Epithelial cell of prostate (primary cell): ENCODE results near the gene TBC1D1.

Source experiments
- DNase-seq: peaks from one replicate; pipeline ENCODE4 v3.0.0-alpha.2; 2011; ENCODE audit warnings: low read depth, low spot score
- H3K27ac ChIP-seq: fragments of 450-650 bp; 2 replicates; pipeline ENCODE4 v1.5.1; 2017; ENCODE audit warnings: mild to moderate bottlenecking

TBC1D1 gene

DNA sequence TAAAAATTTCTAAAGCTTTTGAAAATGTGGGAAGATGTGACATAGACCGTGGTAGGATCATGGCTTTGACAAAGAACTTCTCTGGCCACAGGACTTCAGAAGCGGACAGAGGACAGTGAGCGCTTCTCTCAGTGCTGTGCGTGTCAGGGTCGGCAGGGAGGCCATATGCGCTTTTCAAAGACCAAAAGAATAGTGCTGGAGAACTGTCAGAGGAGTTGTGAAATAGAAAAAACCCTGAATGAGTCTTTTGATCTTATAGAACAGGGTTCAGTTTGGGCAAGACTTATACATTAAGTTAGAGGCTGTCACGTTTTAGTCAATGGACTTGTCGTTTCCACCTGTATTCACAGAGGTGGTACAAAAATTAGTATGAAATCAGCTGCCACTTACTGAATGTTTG lies 146.7 kb downstream of the TBC1D1 start:
- H3K27ac ChIP-seq = no peak overlapping the region
- no peak for DNase-seq

DNA sequence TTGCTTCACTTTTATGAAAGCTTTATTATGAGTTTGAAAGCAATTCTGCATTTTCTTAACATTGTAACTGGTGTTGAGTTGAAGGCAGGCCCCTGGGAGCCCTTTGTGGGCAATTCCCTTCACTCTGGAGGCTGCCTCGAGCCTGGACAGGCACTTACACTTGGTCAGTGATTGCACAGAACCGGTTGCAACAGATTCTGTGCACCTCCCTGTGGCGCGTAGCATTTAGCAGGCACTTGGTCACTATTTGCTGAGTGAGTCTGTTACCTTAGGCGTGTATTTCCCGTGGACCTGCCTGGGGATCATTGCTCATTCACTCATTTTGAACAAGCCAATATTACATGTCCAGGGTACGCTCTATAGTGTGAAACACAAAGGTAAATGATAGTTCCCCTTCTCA lies 149.7 kb downstream of the TBC1D1 start:
- peak overlapping the region; percentile 15 for H3K27ac ChIP-seq
- no peak for DNase-seq

DNA sequence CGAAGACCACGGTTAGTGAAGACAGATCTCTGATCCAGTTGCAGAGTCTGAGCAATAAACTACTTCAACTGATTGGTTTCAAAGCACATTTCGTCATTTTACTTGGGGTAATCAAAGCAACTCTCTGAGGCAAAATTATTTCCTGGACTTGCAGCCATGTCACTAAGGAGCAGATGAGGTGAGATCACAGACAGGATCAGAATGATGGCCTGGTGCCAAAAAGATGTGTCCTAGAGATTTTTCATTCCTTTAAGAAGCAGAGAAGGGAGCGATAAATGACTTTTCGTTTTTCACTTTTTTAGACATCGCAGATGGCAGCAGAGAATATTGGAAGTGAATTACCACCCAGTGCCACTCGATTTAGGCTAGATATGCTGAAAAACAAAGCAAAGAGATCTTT lies 153.2 kb downstream of the TBC1D1 start:
- DNase-seq = no peak
- no peak overlapping the region for H3K27ac ChIP-seq

DNA sequence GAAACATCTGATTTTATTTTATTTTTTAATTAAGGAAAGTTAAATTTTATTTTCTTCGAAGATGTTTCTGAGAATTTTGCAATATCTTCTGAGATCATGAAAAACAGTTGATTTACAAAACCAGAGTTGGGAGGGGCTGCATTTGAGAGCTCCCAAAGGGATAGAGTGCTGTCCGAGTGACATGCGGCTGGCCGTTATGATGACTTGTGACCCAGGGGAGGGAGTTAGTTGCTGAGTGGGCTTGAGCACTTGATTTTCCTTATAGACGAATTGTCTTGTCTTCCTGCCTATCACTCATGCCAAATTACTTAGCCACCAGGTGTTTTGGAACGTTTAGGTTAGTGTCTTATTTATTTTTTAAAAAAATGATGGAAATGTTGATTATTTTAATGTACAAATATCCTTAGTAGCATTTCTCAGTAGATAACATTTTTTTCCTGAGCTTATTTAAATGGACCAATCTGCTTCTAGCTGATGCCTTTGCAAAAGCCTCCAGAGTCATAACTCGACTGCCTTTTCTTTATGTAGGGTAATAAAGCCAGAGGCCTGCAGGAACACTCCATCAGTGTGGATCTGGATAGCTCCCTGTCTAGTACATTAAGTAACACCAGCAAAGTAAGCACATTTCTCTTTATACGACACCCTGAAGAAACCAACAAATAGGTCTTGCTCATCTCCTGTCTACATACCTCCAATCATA lies 154.6 kb downstream of the TBC1D1 start:
- no peak for DNase-seq
- no peak overlapping the region for H3K27ac ChIP-seq

DNA sequence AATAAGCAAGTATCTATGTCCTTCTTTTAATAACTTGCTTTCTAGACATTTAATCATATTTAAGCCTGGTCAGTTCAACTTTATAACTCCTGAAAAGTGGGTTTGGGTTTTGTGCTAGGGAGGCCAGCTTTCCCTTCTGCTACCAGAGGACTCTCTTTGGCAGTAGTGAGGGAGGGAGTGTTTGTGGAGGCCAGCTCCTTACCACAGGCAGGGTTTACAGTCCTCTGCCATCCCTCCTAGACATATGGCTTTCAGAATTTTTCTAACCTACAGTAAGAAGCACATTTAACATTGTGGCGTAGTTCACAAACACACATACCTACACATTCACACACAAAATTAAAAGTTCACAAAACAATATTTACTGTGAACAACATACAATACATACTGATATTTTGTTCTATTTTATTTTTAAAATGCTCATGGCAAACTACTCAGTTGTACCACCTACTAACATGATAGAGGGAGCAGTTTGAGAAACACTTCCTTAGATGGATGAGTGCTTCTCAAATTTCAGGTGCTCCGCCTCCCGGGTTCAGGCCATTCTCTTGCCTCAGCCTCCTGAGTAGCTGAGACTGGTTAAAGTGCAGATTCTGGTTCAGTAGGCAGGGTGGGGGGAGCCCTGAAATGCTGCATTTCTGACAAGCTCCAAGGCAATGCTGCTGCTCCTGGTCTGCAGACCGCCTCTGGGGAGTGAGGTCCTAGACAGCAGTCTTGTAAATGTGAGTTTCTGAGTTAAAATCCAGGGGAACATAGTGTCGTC lies 156.0 kb downstream of the TBC1D1 start:
- no peak overlapping the region for H3K27ac ChIP-seq
- no peak for DNase-seq

DNA sequence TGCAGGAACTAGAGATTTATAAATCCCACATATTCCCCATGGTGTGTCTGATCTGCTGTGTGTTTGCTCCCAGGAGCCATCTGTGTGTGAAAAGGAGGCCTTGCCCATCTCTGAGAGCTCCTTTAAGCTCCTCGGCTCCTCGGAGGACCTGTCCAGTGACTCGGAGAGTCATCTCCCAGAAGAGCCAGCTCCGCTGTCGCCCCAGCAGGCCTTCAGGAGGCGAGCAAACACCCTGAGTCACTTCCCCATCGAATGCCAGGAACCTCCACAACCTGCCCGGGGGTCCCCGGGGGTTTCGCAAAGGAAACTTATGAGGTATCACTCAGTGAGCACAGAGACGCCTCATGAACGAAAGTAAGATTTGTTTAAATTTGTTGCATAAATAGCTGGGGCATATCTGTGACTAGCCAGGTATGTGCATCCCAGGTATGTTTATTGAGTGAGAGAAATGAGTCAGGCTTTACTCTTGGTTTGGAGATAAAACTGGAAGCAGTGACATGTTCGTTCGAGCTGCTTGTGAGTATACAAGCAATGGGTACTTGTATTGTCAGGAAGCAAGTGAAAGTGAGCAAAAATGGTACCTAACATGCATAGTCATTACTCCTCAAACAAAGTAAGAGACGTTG lies 158.8 kb downstream of the TBC1D1 start:
- peak overlapping the region; percentile 33 for H3K27ac ChIP-seq
- peak; percentile 78 for DNase-seq

DNA sequence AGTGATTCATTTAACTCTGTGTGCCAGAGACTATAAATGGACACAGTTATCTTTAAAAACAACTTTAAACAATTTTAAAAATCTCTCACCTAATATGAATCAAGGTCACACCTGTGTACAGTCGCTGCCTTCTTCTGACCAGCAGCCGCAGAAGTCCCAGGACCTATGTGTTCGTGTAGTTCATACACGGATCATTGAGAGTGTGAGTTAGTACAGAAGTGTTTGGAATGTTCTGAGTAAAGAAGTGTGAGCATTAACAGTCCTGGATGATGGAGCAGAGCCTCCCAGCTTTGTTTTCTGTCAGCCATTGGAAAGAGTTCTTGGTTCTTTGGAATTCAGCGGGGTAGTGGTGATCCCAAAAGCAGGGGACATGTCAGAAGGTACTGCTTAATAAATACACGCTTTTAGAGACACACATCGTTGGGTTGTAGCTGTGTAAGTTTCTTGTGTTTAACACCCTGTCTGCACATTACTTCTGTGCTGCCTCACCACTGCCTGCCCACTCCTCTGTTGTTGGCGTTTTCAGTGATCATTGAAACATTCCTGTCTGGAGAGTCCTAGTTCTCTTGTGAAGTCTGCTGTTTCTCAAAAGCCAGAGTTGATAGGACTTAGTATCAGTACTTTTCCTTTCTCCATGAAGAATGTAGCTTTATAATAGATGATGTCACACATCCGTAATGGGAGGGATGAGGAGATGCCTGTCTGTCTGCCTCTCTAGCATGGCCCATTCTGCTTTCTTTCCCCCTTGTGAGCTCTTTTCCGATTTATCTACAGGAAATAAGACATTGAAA lies 159.9 kb downstream of the TBC1D1 start:
- H3K27ac ChIP-seq = no peak overlapping the region
- no peak for DNase-seq

DNA sequence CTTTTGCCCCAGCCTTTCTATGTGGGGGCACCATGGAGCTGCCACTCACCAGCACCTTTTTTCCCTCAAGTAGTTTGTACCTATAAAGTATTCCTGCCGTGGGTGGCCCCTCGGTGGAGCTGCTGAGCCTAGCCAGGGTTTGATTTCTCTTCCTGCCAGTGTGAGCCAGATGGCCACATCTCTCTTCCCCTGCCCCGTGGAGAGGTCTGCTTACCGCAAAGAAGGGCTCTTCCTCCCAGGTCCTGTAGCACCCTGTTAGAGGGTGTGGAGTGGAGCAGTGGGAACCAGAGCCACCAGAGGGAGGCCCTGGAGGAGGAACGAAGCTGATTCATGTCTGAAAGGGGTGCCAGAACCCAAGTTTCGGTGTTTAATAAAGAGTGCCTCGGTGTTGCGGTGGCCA lies 164.7 kb downstream of the TBC1D1 start:
- DNase-seq = no peak
- no peak overlapping the region for H3K27ac ChIP-seq

DNA sequence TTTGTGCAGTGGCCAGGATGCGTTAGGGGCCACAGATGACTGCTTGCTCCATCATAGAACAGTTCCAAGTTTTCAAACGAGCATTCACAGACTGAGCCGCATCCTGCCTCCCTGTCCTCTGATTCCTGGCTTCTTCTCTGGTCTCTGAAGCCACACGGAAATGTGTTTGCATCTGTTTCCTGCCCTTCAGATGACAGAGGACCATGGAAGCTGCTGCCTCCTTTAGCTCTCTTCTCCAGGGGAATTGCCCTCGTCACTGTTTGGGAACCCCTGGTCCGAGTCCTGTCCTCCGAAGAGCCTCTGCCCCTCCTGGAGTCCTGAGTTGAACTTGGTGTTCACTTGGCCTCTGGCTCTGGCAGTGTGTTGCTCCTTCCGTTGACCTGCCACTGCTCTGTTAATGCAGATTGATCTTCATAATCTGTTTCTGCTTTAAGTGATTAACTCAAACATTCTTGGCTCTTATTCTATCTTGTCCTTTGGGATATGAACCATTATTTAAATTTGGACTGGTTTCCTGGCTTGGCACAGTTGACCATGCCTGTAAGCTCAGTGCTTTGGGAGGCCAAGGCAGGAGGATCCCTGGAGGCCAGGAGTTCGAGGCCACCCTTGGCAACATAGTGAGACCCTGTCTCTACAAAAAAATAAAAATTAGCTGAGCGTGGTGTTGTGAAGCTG lies 165.3 kb downstream of the TBC1D1 start:
- no peak for DNase-seq
- H3K27ac ChIP-seq = no peak overlapping the region

DNA sequence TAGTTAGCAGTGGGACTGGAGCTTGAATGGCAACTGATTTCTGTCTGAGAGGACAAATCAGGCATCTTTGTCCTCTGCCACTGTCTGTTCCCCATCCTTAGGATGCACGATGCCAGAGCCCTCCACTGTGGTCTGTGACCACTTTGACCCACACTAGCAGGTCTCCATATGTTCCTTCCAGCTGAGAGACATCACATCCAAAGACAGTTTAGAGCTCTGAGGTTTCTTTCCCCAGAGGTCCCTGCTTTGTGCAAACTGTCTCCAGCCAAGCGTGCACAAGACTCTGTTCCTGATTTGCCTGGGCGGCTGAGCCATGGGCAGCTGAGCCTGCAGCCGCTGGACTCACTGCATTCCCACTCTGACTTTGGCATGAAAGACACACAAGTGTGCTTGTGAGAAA lies 167.3 kb downstream of the TBC1D1 start:
- DNase-seq = no peak
- no peak overlapping the region for H3K27ac ChIP-seq

DNA sequence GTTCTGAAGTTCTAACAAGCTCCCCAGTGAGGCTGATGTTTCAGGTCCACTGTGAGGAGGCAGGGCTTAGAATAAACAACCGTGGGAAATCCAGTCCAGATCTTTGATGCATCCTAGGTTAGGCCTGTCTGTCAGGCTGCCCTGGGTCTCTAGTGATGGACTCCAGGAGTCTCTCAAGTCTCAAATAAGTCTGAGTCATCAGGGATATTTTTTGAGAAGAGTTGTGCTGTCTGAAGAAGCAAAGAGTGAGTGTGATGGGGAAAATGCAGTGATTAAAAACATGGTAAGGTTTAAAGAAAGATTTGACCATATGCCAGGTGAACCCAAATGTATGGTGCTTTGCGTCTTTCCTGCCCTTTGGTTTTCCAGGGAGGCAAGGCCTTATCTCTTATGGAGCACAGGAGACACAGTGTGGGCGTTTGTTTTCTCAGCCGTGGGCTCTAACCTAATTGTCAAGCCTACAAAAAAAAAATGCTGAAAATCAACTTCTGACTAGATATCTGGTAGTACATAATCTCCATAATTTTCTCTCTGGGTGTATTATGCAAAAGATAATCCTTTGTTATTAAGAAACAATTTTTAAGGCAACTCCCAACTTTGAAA lies 170.0 kb downstream of the TBC1D1 start:
- no peak overlapping the region for H3K27ac ChIP-seq
- DNase-seq = no peak

DNA sequence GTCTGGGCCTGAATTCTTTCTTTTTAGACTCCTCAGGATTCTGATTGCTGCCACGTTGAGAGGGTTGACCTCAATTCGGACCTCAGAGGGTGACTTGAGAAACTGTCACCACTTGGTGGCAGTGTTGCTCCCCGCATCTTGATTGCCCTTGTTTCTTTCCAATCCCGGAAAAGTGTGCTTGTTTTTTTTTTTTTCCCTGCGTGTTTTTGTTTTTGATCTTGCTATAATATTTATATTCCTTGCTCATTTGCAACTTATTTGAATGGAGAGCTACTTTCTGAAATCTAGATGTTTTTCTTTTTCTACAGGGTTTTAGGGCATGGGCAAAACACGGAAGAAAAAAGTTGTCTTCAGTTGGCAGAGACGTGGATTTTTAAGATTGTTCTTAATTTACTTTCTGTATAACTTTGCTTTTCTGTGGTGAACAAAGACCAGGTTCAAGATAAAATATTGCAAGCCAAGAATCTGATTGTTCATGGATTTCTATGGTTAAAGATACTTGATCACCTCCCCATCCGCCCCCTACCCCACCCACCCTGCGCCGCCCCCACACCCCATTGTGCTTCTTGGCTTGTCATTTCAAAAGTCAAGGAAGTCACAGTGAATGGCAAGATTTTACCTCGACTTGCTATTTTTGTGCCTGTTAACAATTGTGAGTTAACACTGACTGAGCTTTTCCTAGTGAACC lies 171.3 kb downstream of the TBC1D1 start:
- no peak overlapping the region for H3K27ac ChIP-seq
- DNase-seq = no peak

DNA sequence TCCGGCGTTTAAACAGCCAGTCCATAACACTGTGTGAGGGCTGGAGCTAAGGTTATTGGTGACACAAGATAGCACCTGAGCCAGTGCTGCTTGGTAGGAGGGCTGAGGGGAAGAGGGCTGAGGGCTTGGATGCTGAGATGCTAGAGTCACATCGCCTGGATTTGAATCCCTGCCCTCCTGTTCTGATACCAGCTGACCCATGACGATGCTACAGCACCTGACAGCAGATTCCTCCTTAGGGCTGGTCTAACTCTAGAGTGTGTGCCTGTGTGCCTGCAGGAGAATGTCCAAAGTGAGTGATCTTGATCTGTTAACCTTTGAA lies 171.9 kb downstream of the TBC1D1 start:
- no peak overlapping the region for H3K27ac ChIP-seq
- no peak for DNase-seq

DNA sequence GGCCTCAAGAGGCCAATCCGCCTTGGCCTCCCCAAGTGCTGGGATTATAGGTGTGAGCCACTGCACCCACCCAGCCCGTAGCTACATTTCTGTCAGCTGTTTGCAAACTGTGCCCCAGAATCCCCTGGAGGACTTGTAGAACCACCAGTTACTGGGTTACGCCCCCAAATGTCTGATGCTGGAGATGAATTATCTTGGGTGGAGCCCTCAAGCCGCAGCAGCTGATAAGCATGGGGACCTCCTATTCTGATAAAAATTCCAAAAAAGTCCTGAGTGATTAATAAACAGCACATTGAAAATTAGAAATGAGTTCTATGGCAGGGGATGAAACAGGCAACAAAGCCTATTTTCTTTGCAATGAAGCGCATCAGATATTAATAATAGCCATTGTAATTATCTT lies 174.3 kb downstream of the TBC1D1 start:
- DNase-seq = no peak
- H3K27ac ChIP-seq = no peak overlapping the region

DNA sequence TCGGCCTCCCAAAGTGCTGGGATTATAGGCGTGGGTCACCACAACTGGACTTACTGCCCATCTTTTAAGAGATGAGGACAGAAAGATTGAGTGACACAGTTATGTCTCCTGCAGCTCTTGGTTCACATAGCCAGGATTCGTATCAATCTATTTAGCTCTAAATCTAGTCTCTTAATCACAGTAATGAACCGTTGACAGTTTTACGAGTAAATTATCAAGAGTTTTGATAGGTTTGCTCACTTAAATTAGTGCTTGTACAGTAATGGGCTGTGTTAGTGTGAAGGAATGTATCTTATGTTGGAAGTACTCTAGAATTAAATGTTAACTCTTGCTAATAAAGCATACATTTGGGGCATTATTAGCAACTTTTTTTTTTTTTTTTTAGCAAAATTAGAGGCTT lies 175.0 kb downstream of the TBC1D1 start:
- no peak overlapping the region for H3K27ac ChIP-seq
- no peak for DNase-seq

DNA sequence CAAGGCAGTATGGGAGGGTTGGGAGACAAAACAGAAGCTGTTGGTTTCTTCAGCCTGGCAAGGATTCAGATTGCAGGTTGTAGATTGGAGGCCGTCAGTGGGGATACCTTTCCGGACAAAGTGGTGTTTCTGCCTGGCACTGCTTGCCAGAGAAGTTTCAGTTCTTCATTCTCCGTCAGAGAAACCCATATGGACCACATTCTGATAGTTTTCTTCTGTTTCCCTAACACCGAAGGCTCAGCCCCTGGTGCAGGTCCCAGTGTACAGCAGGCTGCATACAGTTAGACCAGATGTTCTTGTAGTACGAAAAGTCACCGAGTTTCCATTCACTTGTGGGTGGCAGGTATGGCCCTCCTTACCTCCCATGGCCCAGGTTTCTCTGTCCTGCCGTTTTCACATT lies 176.6 kb downstream of the TBC1D1 start:
- no peak overlapping the region for H3K27ac ChIP-seq
- no peak for DNase-seq

DNA sequence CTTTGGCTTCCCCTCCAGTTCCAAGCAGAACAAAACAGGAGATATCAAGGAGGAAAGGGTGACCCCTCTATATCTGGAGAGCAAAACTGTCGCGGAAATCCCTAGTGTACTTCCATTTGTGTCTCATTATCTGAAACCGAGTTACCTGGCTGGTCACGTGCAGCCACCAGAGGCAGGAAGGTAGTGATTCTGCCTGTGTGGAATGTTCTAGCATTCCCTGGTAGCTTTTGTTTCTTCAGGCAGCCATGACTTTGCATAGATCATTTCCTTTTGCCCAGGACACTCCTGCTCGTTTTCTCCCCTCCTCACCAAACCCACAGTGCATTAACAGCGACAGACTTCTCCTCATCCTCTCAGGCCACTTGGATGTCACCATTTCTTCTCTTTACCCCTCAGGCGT lies 177.2 kb downstream of the TBC1D1 start:
- no peak for DNase-seq
- peak overlapping the region; percentile 2 for H3K27ac ChIP-seq

DNA sequence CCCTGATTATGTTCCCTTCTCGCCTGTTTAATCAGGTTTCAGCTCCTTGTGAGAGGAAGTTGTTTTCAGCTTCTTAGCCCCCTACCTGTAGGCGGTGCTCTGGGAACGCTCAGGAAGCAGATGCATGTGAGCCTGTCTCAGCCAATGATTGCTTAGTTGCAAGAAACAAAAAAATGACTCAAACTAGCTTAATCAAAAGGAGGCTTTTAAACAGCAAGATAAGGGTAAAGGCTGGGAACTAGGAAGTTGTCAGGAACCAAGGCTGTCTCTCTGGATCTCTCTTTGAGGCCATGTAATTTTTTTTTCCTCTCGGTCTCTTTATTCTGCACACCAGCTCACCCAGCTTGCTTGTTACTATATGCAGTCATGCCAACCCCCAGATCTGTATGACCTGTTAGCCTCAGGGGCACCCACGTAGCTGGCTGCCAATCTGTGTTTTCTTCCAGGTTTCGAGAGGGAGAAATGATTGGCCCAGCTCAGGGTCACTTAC lies 178.4 kb downstream of the TBC1D1 start:
- H3K27ac ChIP-seq = peak overlapping the region; percentile 12
- DNase-seq = peak; percentile 59

DNA sequence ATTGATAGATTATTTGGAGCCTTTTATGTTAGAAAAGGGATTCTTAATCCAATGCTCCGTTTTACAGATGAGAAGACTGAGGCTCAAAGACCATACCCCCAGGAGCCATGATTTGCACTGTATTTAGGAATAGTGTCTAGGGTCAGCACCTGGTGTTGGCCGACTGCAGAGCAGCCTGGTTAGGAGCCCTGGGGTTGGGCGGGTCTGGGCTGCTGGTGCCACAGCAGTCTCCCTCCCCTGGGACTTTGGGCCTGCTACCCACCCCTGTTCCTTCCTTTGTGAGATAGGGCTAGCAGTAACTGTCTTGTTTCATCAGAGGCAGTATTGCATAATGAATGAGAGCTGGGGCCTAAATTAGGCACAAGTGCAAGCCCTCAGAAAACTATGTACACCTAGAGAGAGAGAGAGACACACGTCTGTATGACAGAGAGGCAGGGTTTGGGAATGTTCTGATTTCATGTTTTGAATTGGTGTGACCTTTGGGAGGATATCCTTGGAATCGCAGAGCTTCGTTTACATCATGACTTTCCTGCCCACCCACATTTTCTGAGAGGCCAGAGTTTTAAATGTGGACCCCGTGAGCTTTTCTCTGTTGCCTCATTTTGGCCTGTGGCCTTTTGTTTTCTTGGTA lies 181.0 kb downstream of the TBC1D1 start:
- DNase-seq = no peak
- no peak overlapping the region for H3K27ac ChIP-seq
